Hindlimb muscle (tissue), 1 donor: ENCODE measurements around the gene CNOT6L. TPM values are rescaled to one million over a fixed set of nuclear protein-coding genes. Genes with fewer than 3 reads are reported as not detected.
"Not testable (repeated sequence)": the region's sequence is repeated elsewhere in the genome, so short reads cannot be mapped to it uniquely, and the experiment has no call there.

Experiments
- DNase-seq: peaks from one replicate; pipeline ENCODE4 v3.0.0-alpha.2; 2013
- polyA plus RNA-seq: library from polyadenylated mRNA; unstranded; fragments of 120-200 nt; gene quantifications from one replicate; pipeline ENCODE4 v1.2.1, GENCODE V29; 2013; ENCODE audit not compliant: insufficient read length

The CNOT6L gene
- polyA plus RNA-seq, result 35.4 TPM

DNA sequence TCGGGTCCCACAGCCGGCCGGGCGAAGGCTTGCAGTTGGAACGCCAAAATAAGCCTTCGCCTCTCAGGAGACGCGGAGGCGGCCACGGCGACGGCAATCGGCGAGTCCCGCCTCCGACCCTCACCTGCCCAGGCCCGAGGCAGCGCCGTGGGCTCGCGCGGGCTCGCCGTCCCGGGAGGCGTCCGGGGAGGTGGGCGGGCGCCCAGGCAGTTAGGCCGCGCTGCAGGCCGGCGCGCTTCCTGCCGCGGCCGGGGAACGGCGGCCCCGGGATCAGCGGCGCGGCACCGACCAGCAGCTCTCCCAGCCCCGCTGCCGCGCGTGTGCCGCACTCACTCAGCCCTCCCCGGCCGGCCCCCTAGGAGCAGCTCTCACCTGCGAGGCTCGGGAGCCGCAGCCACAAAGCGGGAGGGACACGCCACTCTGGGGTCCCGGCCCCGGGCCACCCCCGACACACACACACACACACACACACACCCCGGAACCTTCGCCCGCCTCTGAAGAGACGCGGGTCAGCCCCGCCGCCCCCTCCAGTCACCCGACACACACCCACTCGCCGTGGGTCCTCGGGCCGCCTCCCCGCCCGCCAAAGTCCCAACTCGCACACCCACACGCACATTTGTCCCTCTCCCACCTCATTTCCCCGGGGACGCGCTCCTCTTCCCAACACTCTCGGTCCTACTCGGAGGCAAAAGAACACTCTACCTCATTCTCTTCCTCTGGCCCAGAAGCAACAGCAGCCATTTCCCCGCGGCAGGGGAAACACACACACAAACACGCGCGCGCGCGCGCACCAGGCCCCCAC, at the start of gene CNOT6L:
TSS of gene CNOT6L (minus strand) at position 767 of the 802 bp plus-strand sequence. CDS start at position 707, 60 bp downstream.
- DNase-seq, result peak; percentile 91

- no peak for DNase-seq
Observed at GRCh38 chr4:77865259-77865658, 46.1 kb upstream of the CNOT6L start.

- DNase-seq, result not testable (repeated sequence)
Observed at GRCh38 chr4:77863341-77863740, 44.2 kb upstream of the CNOT6L start.

DNA sequence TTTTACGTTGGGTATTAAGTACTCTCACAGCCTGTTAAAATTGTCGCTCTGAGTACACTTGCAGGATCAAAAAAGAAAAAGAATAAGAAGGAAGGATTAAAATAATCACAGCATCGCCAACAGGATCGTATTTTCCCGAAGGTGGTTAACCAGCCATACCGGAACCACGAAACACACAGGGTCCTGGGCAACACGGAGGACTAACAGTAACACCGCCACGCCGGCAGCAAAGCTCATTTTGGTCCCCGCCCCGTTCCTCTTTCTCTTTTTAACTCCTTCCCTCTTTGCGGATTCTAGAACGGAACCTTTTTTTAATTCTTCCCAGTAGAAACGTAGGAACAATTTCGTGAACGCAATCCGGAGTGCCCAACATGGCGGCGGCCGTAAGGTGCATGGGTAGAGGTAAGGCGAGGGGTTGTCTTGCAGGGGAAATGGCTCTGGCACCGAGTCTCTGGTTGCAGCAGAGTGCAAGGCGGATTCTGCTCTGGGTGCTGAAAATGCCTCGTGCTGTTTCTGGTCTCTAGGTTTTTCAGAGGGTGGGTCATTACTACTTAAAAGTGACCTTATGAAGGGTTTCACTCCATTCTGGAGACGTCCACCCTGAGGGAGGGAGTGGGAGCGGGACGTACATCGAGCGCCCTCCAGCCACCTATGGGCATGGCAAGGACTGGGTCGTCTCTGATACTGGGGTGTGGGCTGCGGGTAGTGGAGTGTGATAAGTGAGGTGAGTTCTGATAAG, 43.5 kb upstream of the CNOT6L start, which contains the start of gene MRPL1:
TSS of gene MRPL1 (plus strand) at position 353 of the 739 bp plus-strand sequence. CDS start at position 372, 19 bp downstream.
- DNase-seq, result peak; percentile 94

DNA sequence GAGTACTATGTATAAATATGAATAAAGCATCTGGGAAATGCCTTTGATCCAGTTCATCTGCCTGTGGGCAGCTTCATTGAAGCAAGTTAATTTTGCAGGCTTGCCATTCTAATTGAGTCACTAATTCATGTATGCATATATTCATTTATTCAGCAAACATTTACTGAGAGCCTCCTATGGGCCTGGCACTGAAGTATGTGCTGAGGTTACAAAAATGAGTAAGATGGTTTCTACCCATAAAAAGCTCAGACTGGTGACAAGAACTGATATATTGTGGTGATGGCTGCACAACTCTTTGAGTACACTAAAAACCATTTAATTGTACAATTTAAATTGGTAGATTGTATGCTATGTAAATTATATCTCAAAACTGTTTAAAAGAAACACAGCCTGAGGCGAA, 42.3 kb upstream of the CNOT6L start:
- DNase-seq, result no peak

DNA sequence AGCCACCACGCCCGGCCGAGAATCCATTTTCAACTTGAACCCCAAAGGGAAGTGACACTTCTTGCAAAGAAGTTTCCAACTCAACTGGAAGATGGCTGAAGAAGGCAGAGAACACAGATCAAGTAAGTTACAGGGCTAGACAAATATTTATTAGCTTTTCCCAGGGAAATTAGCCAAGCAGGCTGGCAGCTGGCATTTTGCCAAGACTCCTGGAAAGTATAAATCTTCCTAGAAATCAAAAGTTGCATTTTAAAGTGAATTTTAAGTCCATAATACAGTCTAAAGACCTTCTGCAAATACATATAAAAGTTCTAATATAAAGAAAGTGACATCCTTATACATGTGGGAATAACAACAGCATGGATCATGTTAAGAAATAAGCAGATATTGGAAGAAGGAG, 40.1 kb upstream of the CNOT6L start:
- no peak for DNase-seq

- no peak for DNase-seq
Observed at GRCh38 chr4:77856152-77856551, 37.0 kb upstream of the CNOT6L start.

DNA sequence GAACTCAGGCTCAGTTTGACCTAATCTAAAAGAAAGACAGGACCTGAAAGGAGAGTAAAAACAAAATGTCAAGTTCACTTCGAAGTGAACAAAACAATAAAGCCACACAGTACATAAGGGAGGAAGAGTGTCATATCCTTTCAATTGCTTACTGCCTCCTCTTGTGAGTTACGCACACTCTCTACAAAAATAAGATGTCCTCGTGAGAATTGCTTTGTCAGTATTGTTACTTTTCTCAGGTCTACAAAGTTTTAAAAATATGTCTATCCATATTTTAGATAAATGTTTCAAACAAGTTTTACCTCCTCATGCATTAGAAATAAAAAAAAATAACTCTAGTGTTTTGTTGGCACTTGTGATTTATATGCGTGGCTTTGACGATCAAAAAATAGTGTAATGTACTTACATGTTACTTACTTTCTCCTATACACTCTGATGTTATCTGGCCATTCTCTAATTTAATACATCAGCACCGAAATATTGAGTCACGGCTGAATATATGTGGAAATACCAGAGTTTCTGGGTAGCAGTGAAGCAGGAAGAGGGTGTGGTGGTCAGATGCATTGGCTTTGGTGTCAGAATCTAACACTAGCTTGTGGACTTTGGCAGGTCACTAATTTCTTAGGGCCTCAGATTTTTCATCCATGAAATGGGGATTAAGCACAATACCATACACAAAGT, 35.4 kb upstream of the CNOT6L start:
- no peak for DNase-seq

DNA sequence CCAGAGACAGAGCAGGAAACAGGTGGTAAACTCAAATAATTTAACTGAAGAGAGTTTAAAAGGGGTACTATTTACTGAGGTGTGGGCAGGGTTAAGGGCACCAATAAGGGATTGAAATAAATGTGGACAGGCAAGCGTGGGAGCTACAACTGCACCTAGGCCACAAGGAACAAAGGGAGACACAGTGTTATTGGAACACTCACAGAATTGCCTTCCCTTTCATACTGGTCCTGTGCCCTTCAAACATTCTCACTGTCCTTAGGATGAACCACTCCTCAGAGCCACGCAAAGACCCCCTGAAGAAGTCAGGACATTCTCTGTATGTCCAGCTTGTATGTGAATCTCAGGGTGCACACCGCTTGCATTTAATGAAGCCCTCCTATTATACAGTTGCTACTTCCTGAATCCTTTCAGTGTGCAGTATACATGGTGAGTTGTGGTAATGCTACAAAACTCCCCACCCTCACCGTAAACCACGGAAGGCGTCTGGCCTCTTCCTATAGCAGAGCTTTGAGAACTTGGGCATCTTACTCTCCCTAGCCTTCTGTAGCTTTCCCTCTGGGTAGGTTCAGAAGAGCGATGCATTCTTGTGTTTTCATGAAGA, 33.8 kb upstream of the CNOT6L start:
- DNase-seq, result no peak

DNA sequence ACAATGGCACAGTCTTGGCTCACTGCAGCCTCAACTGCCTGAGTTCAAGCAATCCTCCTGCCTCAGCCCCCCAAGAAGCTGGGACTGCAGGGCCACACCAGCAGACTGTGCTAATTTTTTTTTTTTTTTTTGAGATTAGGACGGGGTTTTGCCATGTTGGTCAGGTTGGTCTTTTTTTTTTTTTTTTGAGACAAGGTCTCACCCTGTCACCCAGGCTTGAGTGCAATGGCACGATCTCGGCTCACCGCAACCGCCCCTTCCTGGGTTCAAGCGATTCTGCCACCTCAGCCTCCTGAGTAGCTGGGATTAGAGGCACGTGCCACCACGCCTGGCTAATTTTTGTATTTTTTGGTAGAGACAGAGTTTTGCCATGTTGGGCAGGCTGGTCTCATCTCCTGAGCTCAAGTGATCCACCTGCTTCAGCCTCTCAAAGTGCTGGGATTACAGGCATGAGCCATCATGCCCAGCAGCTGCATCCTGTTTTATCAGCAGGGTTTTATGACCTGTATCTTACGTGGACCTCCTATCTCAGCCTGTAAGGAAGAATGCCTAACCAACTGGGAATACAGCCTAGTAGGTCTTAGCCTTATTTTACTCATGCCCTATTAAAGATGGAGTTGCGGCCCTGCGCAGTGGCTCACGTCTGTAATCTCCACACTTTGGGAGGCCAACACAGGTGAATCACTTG, 30.3 kb upstream of the CNOT6L start:
- DNase-seq, result no peak

DNA sequence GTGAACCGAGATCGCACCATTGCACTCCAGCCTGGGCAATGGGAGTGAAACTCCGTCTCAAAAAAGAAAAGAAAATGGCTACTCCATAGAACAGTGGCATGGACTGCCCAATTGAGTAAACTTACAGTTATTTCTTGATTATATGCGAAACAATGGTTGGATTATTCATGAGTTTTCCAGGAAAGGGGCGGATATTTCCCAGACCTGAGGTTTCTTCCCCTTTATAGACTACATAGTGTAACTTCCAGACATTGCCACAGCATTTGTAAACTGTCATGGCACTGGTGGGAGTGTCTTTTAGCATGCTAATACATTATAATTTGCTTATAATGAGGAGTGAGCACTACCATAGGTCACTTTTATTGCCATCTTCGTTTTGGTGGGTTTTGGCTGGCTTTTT, 29.3 kb upstream of the CNOT6L start:
- no peak for DNase-seq

- no peak for DNase-seq
Observed at GRCh38 chr4:77845929-77846328, 26.8 kb upstream of the CNOT6L start.

DNA sequence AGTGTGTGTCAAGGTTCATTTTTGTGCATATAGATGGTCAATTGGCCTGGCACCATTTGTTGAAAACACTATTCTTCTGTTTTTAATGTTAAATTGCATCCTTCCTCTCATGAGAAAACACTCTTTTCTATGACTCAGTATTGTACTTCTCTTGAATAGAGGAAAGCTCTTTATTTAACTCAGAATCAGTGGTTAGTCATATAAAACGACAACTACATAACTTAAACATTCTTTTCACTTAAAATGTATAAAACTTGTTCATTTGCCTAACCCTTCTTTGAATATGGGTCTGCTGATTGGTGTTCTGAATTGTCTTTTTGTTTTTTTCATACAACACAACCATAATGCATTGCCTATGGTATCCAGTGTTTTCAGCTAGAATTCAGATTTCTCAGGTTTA, 26.2 kb upstream of the CNOT6L start:
- DNase-seq, result no peak

DNA sequence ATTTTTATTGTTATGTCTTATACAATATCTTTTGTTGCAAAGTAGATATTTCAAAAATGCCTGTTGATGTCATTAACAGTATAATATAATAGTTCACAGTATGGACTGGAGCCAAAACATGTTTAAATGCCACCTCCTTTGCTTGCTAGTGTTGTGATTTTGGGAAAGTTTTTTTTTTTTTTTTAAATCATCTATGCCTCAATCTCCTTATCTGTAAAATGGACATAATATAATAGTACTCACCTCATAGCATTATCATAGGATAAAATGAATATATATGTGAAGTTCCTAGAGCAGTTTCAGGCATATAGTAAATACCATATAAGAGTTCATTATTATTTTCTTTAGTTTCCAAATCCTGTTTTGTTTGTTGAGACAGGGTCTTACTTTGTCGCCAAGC, 25.2 kb upstream of the CNOT6L start:
- no peak for DNase-seq

- no peak for DNase-seq
Observed at GRCh38 chr4:77843628-77844027, 24.5 kb upstream of the CNOT6L start.

DNA sequence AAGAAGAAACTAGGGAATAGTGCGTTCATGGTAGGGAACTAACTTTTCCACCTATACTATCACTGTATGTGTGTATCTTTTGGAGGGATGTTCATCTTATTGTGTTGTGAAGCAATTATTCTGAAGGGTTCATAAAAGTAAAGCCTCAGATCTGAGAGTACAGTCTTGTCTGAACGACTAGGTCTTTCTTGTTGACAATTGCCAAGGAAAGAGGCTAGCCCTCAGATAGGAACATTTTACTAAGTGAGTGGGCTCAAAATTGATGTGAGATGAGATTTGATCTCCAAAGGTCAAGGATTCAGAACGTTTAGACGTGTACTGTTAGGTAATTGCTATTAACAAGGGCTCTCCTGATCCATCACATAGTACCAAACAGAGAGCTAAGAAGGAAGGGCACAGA, 15.2 kb upstream of the CNOT6L start:
- no peak for DNase-seq

DNA sequence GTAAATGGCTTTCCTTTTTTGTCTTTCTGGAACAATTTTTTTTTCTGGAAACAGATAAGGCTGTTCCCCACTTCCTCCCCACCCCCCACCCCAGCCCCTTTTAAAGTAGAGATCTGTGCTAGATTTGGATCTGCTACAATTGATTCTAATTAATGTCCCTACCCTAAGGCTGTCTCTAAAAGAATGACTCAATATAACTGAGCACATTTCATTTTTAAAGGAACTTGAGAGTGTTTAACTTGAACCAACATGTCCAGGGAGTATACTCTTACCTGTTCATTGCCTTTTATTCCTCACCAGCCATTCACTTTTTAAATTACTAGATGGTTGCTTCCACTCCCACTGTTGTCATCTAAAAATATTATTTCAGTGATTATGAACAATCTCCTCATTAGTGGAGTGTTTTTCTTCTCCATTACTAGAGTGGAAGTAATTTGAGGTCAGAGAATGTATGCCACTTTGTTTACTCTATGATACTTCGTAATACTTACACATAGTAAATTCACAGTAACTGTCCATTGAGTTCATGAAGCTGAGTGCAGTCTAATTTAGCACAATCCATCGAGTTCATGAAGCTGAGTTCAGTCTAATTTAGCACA, 14.1 kb upstream of the CNOT6L start:
- no peak for DNase-seq

DNA sequence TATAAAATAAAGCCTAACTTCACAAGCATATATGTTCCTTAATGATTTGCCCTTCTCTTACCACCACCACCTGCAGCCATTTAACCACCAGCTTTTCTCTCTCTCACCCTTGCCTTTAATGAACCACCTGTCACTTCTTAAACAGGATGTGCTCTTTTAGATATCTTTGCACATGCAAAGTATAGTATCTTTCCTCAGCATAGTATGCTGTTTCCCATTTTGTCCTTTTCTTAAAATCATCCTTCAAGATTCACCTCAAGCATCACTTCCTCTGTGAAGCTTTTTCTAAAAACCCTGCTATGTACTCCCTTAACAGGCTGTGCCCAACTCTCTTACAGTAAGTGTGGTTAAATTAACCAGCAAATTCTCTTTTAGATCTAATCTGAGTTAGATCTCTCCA, 8.2 kb upstream of the CNOT6L start:
- DNase-seq, result no peak

GRCh38 chr4:77826275-77826674, 7.1 kb upstream of the CNOT6L start:
- no peak for DNase-seq

DNA sequence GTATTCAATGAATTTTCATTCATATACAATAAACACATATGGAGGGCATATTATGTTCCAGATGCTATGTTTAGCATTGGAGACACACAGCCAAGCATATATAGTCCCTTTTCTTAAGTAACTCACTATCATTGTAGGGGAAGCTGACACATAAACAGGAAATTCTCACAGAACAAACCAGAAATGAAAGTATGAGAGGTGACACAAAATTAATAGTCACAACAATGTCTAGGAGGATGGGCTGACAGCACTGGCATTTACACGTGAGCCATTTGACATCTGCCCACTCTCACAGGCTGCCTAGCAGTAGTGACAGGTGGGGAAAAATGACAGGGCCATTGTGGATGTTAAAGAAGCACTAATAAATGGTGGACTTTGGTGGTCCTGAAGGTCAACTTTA, 2.6 kb upstream of the CNOT6L start:
- DNase-seq, result no peak

GRCh38 chr4:77820649-77821561, 1.7 kb upstream of the CNOT6L start:
- DNase-seq, result peak; percentile 22
